Measurements from ENCODE around the gene PER2. TPM values are rescaled to one million over a fixed set of nuclear protein-coding genes. Genes with fewer than 3 reads are reported as not detected.

The PER2 gene
- total and polyA plus RNA-seq, 2 of the 13 experiments (the other 11 are each of a cell fraction or from before 2014, with no cell fraction given) = 5.1 to 9.4 TPM

GRCh38 chr2:238239863-238240756 lies 48.3 kb downstream of the PER2 start, which contains the start of gene HES6 (continued):
- TF ChIP-seq HNRNPLL (IDR thresholded peaks at IDR 0.05; ENCODE audit: low read depth, low read length, poor library complexity, severe bottlenecking) = peak; percentile 62
- no peak; the same call in 1 of the 2 replicates for TF ChIP-seq ZNF670 (CRISPR knock-in tag; IDR thresholded peaks at IDR 0.05; ENCODE audit: borderline replicate concordance)
- no peak for TF ChIP-seq CBX2 (IDR thresholded peaks at IDR 0.05; ENCODE audit: low read depth, low read length)
- TF ChIP-seq CBX2 (CRISPR knock-in tag; IDR thresholded peaks at IDR 0.05; ENCODE audit: low read depth) = no peak
- TF ChIP-seq PCBP1 (IDR thresholded peaks at IDR 0.05; ENCODE audit: borderline replicate concordance, low read depth, low read length) = no peak
- no peak; the same call in 1 of the 2 replicates for TF ChIP-seq IRF1 (CRISPR knock-in tag; IDR thresholded peaks at IDR 0.05; ENCODE audit: low read depth)
- TF ChIP-seq ZBTB42 (CRISPR knock-in tag; IDR thresholded peaks at IDR 0.05) = no peak
- TF ChIP-seq HHEX (CRISPR knock-in tag; IDR thresholded peaks at IDR 0.05) = no peak
- TF ChIP-seq CREM (IDR thresholded peaks at IDR 0.05) = no peak
- no peak for TF ChIP-seq CREM (CRISPR knock-in tag; IDR thresholded peaks at IDR 0.05)
- no peak for TF ChIP-seq NBN (conservative IDR thresholded peaks at IDR 0.05)
- TF ChIP-seq XBP1 (CRISPR knock-in tag; IDR thresholded peaks at IDR 0.05) = no peak
- TF ChIP-seq DMTF1 (CRISPR knock-in tag; IDR thresholded peaks at IDR 0.05) = no peak
- TF ChIP-seq HIVEP1 (CRISPR knock-in tag; IDR thresholded peaks at IDR 0.05) = peak; percentile 42; the same call in 1 of the 2 replicates
- TF ChIP-seq UBTF (CRISPR knock-in tag; IDR thresholded peaks at IDR 0.05) = peak; percentile 45; the same call in 1 of the 2 replicates
- no peak for TF ChIP-seq PRMT3 (CRISPR knock-in tag; IDR thresholded peaks at IDR 0.05; ENCODE audit: borderline replicate concordance, low read depth)
- peak; percentile 92 for TF ChIP-seq POLR2AphosphoS5 (IDR thresholded peaks at IDR 0.05; ENCODE audit: low read depth, low read length)
- TF ChIP-seq ZBTB2 (CRISPR knock-in tag; IDR thresholded peaks at IDR 0.05; ENCODE audit: low read depth) = peak; percentile 78; the same call in 1 of the 2 replicates
- TF ChIP-seq JUND (CRISPR knock-in tag; IDR thresholded peaks at IDR 0.05) = no peak
- TF ChIP-seq DR1 (CRISPR knock-in tag; IDR thresholded peaks at IDR 0.05) = peak; percentile 72; the same call in 1 of the 2 replicates
- peak; percentile 42; the same call in 1 of the 2 replicates for TF ChIP-seq CBFB (CRISPR knock-in tag; IDR thresholded peaks at IDR 0.05)
- TF ChIP-seq ZNF891 (CRISPR knock-in tag; IDR thresholded peaks at IDR 0.05) = no peak
